Measurements from ENCODE around the gene SCARB1. TPM values are rescaled to one million over a fixed set of nuclear protein-coding genes. Genes with fewer than 3 reads are reported as not detected.
A peak's percentile ranks its signal among the peaks of the same experiment; 100 is the strongest.

SCARB1 gene
- total and polyA plus RNA-seq, 2 of the 13 experiments (the other 11 are each of a cell fraction or from before 2014, with no cell fraction given), result 63.4 to 160 TPM

GRCh38 chr12:124904306-124905098 is 40.8 kb upstream of the SCARB1 start (continued):
- TF ChIP-seq ZBTB2 (CRISPR knock-in tag; IDR thresholded peaks at IDR 0.05; ENCODE audit: low read depth), result no peak
- no peak for TF ChIP-seq TP53 (CRISPR knock-in tag; conservative IDR thresholded peaks at IDR 0.05)
- no peak for TF ChIP-seq ZC3H4 (CRISPR knock-in tag; IDR thresholded peaks at IDR 0.05; ENCODE audit: borderline replicate concordance)
- no peak for TF ChIP-seq PCBP1 (IDR thresholded peaks at IDR 0.05; ENCODE audit: borderline replicate concordance, low read depth, low read length)
- peak; percentile 93; the same call in 1 of the 2 replicates for TF ChIP-seq ERF (CRISPR knock-in tag; IDR thresholded peaks at IDR 0.05)
- TF ChIP-seq, protein P1, sequence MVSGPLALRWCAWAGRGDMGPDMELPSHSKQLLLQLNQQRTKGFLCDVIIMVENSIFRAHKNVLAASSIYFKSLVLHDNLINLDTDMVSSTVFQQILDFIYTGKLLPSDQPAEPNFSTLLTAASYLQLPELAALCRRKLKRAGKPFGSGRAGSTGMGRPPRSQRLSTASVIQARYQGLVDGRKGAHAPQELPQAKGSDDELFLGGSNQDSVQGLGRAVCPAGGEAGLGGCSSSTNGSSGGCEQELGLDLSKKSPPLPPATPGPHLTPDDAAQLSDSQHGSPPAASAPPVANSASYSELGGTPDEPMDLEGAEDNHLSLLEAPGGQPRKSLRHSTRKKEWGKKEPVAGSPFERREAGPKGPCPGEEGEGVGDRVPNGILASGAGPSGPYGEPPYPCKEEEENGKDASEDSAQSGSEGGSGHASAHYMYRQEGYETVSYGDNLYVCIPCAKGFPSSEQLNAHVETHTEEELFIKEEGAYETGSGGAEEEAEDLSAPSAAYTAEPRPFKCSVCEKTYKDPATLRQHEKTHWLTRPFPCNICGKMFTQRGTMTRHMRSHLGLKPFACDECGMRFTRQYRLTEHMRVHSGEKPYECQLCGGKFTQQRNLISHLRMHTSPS (CRISPR knock-in tag; IDR thresholded peaks at IDR 0.05; ENCODE audit: low read depth), result 0 out of 2 replicates have a peak, but pooled peaks have one; percentile 44
- TF ChIP-seq, protein P2, sequence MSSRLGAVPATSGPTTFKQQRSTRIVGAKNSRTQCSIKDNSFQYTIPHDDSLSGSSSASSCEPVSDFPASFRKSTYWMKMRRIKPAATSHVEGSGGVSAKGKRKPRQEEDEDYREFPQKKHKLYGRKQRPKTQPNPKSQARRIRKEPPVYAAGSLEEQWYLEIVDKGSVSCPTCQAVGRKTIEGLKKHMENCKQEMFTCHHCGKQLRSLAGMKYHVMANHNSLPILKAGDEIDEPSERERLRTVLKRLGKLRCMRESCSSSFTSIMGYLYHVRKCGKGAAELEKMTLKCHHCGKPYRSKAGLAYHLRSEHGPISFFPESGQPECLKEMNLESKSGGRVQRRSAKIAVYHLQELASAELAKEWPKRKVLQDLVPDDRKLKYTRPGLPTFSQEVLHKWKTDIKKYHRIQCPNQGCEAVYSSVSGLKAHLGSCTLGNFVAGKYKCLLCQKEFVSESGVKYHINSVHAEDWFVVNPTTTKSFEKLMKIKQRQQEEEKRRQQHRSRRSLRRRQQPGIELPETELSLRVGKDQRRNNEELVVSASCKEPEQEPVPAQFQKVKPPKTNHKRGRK (CRISPR knock-in tag; IDR thresholded peaks at IDR 0.05), result no peak
- TF ChIP-seq NFRKB (IDR thresholded peaks at IDR 0.05), result no peak
- TF ChIP-seq ZNF616 (CRISPR knock-in tag; IDR thresholded peaks at IDR 0.05; ENCODE audit: low read depth), result no peak
- TF ChIP-seq ZBTB7A (CRISPR knock-in tag; IDR thresholded peaks at IDR 0.05), result no peak
- peak; percentile 61; the same call in 1 of the 2 replicates for TF ChIP-seq XBP1 (CRISPR knock-in tag; IDR thresholded peaks at IDR 0.05)
- TF ChIP-seq ZNF432 (CRISPR knock-in tag; IDR thresholded peaks at IDR 0.05; ENCODE audit: borderline replicate concordance), result no peak
- TF ChIP-seq NFKBIZ (CRISPR knock-in tag; IDR thresholded peaks at IDR 0.05), result 0 out of 2 replicates have a peak, but pooled peaks have one; percentile 60
- TF ChIP-seq, protein P3, sequence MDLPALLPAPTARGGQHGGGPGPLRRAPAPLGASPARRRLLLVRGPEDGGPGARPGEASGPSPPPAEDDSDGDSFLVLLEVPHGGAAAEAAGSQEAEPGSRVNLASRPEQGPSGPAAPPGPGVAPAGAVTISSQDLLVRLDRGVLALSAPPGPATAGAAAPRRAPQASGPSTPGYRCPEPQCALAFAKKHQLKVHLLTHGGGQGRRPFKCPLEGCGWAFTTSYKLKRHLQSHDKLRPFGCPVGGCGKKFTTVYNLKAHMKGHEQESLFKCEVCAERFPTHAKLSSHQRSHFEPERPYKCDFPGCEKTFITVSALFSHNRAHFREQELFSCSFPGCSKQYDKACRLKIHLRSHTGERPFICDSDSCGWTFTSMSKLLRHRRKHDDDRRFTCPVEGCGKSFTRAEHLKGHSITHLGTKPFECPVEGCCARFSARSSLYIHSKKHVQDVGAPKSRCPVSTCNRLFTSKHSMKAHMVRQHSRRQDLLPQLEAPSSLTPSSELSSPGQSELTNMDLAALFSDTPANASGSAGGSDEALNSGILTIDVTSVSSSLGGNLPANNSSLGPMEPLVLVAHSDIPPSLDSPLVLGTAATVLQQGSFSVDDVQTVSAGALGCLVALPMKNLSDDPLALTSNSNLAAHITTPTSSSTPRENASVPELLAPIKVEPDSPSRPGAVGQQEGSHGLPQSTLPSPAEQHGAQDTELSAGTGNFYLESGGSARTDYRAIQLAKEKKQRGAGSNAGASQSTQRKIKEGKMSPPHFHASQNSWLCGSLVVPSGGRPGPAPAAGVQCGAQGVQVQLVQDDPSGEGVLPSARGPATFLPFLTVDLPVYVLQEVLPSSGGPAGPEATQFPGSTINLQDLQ (CRISPR knock-in tag; IDR thresholded peaks at IDR 0.05), result no peak
- no peak for TF ChIP-seq ZNF609 (CRISPR knock-in tag; IDR thresholded peaks at IDR 0.05; ENCODE audit: borderline replicate concordance)
- peak; percentile 90; the same call in 1 of the 2 replicates for TF ChIP-seq ZNF253 (CRISPR knock-in tag; IDR thresholded peaks at IDR 0.05; ENCODE audit: borderline replicate concordance)
